GM21528 (cell line): Measurements from ENCODE around the gene ATXN7L1.
A peak's percentile ranks its signal among the peaks of the same experiment; 100 is the strongest.

ENCODE experiments used
- ATAC-seq: cut with Tn5 transposase; IDR thresholded peaks from one replicate; pipeline ENCODE4 v1.9.1; 2021; ENCODE audit warnings: mild to moderate bottlenecking, moderate library complexity; ENCODE audit not compliant: unreplicated experiment, low FRiP score

ATXN7L1 gene

GRCh38 chr7:105830405-105831301 lies 45.7 kb downstream of the ATXN7L1 start:
- ATAC-seq = no peak

DNA sequence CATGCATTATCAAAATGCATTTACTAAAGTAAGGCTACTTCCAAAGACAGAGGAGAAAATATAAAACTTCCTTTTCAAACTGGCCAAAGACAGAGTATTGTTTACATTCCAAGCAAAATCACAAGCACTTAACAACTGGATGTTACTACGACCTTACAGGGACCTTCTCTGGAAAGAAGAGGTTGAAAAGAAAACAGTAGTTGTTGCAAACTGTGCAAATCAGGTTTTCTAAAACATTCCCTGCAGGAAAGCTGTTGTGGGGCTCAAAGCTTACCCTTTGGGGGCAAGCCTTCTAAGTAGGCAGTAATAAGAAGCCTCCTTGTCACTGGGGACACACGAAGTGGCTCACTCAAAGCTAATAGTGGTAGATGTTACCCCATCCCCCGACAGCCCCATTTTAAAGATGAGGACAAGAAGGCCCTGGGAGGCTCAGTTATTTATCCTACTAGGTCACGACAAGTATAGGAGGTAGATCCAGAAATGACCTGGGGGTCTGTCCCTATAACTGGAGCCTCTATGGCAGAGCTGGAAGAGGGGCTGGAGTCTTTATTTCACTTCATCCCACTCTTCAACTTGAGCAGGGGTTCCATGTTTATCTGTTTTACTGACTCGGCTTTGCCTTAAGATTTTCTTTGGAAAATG lies 46.6 kb downstream of the ATXN7L1 start:
- ATAC-seq = no peak

- ATAC-seq = no peak
These were observed 48.3 kb downstream of the ATXN7L1 start for GRCh38 chr7:105828141-105828540.

GRCh38 chr7:105827151-105827875 lies 49.1 kb downstream of the ATXN7L1 start:
- no peak for ATAC-seq

DNA sequence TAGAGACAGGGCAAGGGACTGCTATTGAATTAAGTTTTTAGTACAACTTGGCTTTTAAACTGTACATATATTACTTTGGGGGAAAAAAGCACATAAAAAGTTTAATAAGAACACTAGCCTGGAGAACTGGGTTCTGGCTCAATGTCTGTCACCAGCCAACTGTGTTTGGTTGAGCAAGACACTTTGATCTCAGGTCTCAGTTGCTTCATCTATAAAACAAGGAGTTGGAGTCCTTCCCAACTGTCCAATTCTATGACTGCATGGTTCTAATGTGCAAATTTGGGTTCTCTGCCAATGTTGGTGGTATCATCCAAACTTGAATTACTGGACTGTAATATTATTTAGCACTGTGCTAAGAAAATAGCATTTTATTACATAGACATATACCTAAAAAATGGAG lies 50.3 kb downstream of the ATXN7L1 start:
- no peak for ATAC-seq

- no peak for ATAC-seq
These were observed 51.0 kb downstream of the ATXN7L1 start for GRCh38 chr7:105825371-105825770.

- no peak for ATAC-seq
These were observed 53.6 kb downstream of the ATXN7L1 start for GRCh38 chr7:105822806-105823205.

GRCh38 chr7:105821527-105821926 lies 54.9 kb downstream of the ATXN7L1 start:
- ATAC-seq = no peak

DNA sequence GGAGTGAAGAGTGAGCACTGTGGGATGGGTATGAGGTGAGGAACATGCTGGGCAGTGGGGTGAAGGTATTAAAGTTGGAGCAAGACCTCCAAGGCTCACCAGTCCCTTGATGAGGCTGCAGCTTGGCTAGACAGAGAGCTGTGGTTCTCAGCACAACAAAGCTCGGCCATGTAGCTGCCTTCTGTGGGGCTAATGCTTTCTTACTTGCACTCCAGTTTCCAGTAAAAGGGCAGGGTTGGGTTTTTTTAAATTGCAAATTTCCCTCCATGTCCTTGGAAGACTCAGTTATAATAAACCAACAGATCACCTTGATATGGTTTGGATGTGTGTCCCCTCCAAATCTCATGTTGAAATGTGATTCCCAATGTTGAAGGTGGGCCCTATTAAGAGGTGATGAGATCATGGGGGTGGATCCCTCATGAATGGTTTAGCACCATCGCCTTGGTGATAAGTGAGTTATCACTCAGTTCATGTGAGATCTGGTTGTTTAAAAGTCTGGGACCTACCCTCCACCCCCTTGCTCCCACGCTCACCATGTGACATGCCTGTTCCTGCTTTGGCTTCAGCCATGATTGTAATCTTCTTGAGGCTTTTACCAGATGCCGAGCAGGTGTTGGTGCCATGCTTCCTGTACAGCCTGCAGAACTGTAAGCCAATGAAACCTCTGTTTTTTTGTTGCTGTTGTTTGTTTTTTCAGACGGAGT lies 55.9 kb downstream of the ATXN7L1 start:
- no peak for ATAC-seq

GRCh38 chr7:105819559-105819958 lies 56.8 kb downstream of the ATXN7L1 start:
- ATAC-seq = no peak

GRCh38 chr7:105816954-105817615 lies 59.3 kb downstream of the ATXN7L1 start:
- ATAC-seq = no peak

DNA sequence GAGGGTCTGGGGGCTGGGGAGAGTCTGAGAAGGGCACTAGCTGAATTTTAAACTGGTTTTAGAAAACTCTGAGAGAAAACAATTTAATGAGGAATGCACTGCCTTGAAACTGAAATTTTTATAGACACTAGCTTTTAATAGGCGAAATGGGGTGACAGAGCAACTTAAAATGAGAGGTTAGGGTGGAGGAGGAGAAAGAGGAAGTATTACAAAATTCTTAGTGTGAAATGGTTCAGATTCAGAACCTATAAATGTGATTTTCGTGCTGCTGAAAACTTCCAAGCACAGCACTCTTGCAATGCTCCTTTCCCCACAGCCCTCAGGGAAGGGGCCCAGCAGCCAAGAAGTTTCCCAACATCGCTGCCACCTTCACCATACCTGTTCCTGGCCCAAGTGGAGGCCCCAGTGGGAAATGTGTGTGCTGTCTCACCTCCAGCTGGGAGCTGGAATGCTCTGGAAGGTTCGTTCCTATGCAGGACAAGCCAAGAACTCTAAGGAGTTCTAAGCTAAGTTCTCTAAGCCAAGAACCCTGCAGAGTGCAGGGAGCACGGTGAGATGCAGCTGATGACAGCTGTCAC lies 60.0 kb downstream of the ATXN7L1 start:
- ATAC-seq = no peak

DNA sequence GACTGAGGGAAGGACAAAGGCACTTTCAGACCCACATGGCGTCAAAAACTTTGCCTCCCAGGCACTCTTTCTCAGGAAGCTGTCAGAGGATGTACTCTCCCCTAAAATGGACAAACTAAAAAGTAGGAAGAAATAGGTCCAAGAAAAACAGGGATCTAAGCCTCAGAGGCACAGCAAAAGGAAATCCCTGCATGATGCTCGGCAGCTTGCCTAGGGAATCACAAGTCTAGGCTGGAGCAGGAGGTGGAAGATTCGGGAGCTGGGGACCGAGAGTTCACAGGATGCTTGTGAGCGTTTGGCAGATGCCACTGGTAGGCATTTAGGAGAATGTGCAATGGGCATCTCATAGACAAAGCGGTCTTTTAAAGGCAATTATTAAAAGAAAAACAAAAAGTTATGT lies 60.8 kb downstream of the ATXN7L1 start:
- no peak for ATAC-seq

DNA sequence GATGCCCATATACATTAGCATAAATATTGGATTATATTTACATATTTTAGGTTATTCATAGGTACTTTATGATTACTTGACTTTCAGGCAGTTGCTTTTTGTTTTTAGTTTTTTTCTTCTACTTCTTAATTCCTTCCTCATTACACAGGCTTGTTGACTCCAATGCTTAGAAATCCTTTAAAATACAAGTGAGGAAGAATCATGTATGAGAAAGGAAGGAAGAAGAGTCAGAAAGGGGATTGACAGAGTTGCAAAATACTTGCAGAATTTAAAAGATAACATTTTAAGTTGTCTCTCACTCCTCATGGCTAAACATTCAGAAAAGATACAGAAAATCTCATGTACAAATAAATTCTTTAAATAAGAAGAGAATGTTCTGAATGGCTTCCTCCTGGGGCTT lies 61.9 kb downstream of the ATXN7L1 start:
- no peak for ATAC-seq

DNA sequence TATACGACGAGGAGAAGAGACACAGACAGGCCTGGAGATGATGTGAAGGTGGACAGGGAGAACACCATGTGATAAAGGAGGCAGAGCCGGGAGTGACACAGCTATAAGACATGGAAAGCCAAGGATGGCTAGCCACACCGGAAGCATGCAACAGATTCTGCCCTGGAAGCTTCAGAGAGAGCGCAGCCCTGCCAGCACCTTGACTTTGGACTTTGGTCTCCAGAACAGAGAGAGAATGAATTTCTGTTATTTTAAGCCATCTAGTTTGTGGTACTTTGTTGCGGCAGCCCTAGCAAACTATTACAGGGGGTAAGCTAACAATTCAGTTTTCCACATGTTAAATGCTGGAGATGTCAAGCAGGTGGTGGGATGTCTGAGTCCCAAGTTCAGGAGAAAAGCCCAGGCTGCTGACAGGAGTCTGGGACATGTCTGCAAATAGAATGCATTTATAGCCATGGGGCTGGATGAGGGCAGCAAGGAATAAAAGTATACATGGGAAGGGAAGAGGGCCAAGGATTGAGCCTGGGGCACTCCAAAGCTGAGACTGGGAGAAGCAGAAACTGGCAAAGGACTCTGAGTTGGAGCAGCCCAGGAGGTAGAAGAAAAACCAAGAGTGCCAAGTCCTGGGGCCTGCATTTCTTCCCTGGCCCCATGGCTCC lies 65.1 kb downstream of the ATXN7L1 start:
- ATAC-seq = no peak

GRCh38 chr7:105810556-105810955 lies 65.8 kb downstream of the ATXN7L1 start:
- no peak for ATAC-seq

DNA sequence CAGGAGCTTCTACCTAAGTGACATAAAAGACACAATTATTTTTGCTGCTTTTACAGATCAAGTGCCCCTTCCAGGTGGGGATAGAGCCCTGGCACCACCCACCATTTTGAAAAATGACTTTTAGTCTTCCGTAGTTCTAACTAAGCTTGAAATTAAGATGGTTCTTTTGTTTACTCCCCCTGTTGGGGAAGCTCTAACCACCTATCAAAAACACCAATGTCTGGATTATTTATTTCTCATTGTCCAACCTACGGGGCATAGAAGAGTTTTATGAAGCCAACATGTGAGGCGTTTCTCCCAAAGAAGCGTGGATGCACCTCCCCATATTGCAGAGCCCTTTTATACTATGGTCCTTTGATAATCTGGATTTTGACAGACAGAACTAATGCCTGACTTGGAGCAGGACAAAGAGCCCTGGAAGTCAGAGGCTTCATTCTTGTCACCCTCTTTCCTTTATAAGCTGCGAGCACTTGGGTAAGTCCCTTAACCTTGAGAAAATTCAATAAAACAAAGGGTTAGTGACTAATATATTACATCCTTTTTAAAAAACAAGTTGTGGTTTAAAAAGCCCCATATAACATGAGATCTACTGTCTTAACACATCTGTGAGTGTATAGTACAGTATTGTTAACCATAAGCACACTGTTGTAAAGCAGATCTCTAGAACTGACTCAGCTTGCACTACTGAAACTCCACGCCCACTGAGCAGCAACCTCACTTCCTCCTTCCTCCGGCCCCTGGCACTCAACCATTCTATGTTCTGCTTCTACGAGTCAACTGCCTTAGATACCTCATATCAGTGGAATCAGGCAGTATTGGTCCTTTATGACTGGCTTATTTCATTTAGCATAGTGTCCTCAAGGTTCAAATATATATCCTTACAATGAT lies 67.5 kb downstream of the ATXN7L1 start:
- peak; percentile 98 for ATAC-seq

GRCh38 chr7:105808209-105808608 lies 68.2 kb downstream of the ATXN7L1 start:
- no peak for ATAC-seq

DNA sequence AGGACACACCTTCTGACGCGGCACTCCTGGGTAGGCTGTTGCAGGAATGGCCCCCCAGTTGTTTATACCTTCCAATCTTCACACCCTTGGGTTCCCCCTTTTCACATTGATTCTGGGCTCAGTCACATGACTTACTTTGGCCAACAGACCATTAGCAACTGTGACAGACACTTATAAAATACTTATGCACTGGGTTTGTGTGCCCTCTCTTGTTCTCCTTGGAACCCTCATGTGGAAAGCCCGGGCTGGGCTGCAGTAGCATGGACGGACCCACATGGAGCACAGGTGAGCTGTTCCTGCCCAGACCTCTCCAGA lies 69.0 kb downstream of the ATXN7L1 start:
- no peak for ATAC-seq
